ENCODE results near the gene MTR.

DNA sequence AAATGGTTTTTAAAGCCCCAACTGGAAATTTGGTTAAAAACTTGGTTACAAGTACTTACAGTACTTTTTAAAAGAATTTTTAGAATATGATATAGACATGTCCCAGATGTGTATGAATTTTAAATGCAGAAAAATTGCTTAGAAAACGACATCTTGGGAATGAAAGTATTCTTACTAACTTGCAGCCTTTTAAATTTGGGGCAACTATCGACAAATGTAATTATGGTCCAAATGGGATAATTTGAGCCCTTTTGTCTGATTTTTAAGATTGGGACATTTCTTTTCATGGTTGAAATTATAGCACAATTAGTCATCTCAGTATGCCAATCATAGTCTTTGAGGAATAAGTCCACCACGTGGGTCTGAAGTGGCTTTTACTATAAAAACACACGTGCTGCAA lies 43.2 kb upstream of the MTR start:
- TF ChIP-seq, protein P1, sequence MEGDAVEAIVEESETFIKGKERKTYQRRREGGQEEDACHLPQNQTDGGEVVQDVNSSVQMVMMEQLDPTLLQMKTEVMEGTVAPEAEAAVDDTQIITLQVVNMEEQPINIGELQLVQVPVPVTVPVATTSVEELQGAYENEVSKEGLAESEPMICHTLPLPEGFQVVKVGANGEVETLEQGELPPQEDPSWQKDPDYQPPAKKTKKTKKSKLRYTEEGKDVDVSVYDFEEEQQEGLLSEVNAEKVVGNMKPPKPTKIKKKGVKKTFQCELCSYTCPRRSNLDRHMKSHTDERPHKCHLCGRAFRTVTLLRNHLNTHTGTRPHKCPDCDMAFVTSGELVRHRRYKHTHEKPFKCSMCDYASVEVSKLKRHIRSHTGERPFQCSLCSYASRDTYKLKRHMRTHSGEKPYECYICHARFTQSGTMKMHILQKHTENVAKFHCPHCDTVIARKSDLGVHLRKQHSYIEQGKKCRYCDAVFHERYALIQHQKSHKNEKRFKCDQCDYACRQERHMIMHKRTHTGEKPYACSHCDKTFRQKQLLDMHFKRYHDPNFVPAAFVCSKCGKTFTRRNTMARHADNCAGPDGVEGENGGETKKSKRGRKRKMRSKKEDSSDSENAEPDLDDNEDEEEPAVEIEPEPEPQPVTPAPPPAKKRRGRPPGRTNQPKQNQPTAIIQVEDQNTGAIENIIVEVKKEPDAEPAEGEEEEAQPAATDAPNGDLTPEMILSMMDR (IDR thresholded peaks at IDR 0.05) = no peak
- TF ChIP-seq POLR2A (IDR thresholded peaks at IDR 0.05) = no peak
